ENCODE data around the gene ITPKA.

ITPKA gene

DNA sequence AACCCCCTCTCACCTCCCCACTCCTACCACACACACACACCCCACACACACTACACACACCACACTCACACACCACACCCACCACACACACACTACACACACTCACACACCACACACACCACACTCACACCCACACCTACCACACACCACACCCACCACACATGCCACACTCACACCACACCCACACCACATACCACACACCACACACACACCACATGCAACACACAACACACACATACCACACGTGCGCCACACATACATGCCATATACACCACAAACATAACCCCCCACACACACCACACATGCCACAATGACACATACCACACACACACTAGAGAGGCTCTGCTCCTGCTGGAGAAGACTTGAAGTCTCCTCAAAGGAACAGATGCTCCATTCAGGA, 5.9 kb upstream of the ITPKA start:
- no peaks in the 10 kb centered on the region for H3K9me3 ChIP-seq (ENCODE audit: control extremely low read depth in 1 of 5, control insufficient read depth in 4 of 5, insufficient read depth in 2 of 5, low read depth in 1 of 5, low read length in 4 of 5)
- ChIA-PET POLR2A (no interaction called here), CTCF (no interaction called here)
- H3K27me3 ChIP-seq (replicated peaks in 2 of 5; ENCODE audit: control insufficient read depth in 4 of 5, insufficient read depth in 5 of 5, low read length in 4 of 5) = peaks cover 2 to 32% (median 8%) of the 10 kb centered on the region in 5 experiments
- H3K4me3 ChIP-seq (ENCODE audit: control insufficient read depth in 1 of 7, extremely low read depth in 1 of 7, insufficient read depth in 4 of 7, low read depth in 2 of 7, low read length in 6 of 7) = no peak overlapping the region
- H3K4me1 ChIP-seq (ENCODE audit: control extremely low read depth in 1 of 4, control insufficient read depth in 4 of 4, insufficient read depth in 4 of 4, low read length in 3 of 4) = peaks cover 4 to 7% (median 5%) of the 10 kb centered on the region in 4 experiments
- H3K27ac ChIP-seq (ENCODE audit: insufficient read depth in 1 of 2, low read depth in 1 of 2, low read length in 2 of 2, poor library complexity in 1 of 2, severe bottlenecking in 2 of 2) = no peak overlapping the region
- H3K36me3 ChIP-seq (ENCODE audit: control insufficient read depth in 4 of 4, insufficient read depth in 4 of 4, low read length in 3 of 4) = peaks cover 0 to 5% (median 2%) of the 10 kb centered on the region in 4 experiments
- peak in 1 of 3 donors; percentile 26 for DNase-seq
- whole genome bisulfite sequencing (ENCODE audit: insufficient coverage) = 90% methylated on average over 2 of the region's 2 CpGs

DNA sequence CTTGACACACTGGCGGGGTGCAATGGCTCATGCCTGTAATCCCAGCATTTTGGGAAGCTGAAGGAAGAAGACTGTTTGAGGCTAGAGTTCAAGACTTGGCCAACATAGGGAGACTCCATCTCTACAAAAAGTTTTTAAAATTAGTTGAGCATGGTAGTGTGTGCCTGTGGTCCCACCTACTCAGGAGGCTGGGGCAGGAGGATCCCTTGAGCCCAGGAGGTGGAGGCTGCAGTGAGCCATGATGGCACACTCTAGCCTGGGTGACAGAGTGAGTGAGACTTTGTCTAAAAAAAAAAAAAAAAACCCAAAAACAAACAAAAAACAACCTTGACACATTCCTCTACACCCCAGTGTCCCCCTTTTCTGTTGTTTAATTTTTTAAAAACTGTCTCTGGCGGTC, 4.0 kb upstream of the ITPKA start:
- ChIA-PET CTCF (interaction anchor here (0.6 to 1.6 kb wide), 2 partner anchors 12 to 64 kb away, joined by 3 to 4 read pairs; no protein-coding TSS in a partner anchor), POLR2A (no interaction called here)
- no peaks in the 10 kb centered on the region for H3K36me3 ChIP-seq (ENCODE audit: control insufficient read depth in 4 of 4, insufficient read depth in 4 of 4, low read length in 3 of 4)
- 100% methylated on average over 1 of the region's 2 CpGs for WGBS (ENCODE audit: insufficient coverage)
- no peaks in the 10 kb centered on the region for H3K9me3 ChIP-seq (ENCODE audit: control extremely low read depth in 1 of 5, control insufficient read depth in 4 of 5, insufficient read depth in 2 of 5, low read depth in 1 of 5, low read length in 4 of 5)
- H3K27ac ChIP-seq (ENCODE audit: insufficient read depth in 1 of 2, low read depth in 1 of 2, low read length in 2 of 2, poor library complexity in 1 of 2, severe bottlenecking in 2 of 2) = no peak overlapping the region
- no peak for DNase-seq
- H3K4me1 ChIP-seq (ENCODE audit: control extremely low read depth in 1 of 4, control insufficient read depth in 4 of 4, insufficient read depth in 4 of 4, low read length in 3 of 4) = peaks cover 4 to 22% (median 22%) of the 10 kb centered on the region in 4 experiments
- no peak overlapping the region for H3K4me3 ChIP-seq (ENCODE audit: control insufficient read depth in 1 of 7, extremely low read depth in 1 of 7, insufficient read depth in 4 of 7, low read depth in 2 of 7, low read length in 6 of 7)
- H3K27me3 ChIP-seq (replicated peaks in 2 of 5; ENCODE audit: control insufficient read depth in 4 of 5, insufficient read depth in 5 of 5, low read length in 4 of 5) = peaks cover 2 to 48% (median 12%) of the 10 kb centered on the region in 5 experiments

DNA sequence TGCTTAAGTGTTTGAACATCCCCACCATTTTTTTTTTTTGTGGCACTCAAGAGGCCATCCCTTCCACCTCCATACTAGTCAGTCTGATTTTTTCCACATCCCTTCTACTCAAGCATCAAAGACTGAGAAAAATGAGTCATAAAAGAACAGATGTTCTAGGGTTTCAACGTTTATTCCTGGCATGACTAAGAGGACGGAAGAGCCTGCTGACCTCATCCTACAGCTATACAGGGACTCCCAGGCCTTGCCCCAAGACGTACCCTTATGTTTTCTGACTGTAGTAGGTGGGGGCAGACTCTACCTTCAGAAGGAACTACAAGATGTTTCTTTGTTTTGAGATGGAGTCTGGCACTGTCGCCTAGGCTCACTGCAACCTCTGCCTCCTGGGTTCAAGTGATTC, 3.3 kb upstream of the ITPKA start:
- Histone ChIP-seq H3K9me3 (ENCODE audit: control extremely low read depth in 1 of 5, control insufficient read depth in 4 of 5, insufficient read depth in 2 of 5, low read depth in 1 of 5, low read length in 4 of 5) (no peaks in the 10 kb centered on the region), H3K36me3 (ENCODE audit: control insufficient read depth in 4 of 4, insufficient read depth in 4 of 4, low read length in 3 of 4) (no peaks in the 10 kb centered on the region), H3K27ac (ENCODE audit: insufficient read depth in 1 of 2, low read depth in 1 of 2, low read length in 2 of 2, poor library complexity in 1 of 2, severe bottlenecking in 2 of 2) (no peak overlapping the region), H3K27me3 (replicated peaks in 2 of 5; ENCODE audit: control insufficient read depth in 4 of 5, insufficient read depth in 5 of 5, low read length in 4 of 5) (peaks cover 2 to 55% (median 16%) of the 10 kb centered on the region in 5 experiments), H3K4me3 (ENCODE audit: control insufficient read depth in 1 of 7, extremely low read depth in 1 of 7, insufficient read depth in 4 of 7, low read depth in 2 of 7, low read length in 6 of 7) (no peak overlapping the region), H3K4me1 (ENCODE audit: control extremely low read depth in 1 of 4, control insufficient read depth in 4 of 4, insufficient read depth in 4 of 4, low read length in 3 of 4) (peaks cover 4 to 29% (median 29%) of the 10 kb centered on the region in 4 experiments)
- peak in 2 of 3 donors; percentile 60 to 73 for DNase-seq
- WGBS (ENCODE audit: insufficient coverage) = 90% methylated on average over 3 of the region's 4 CpGs
- ChIA-PET POLR2A (no interaction called here), CTCF (interaction anchor here (1.6 kb wide), 1 partner anchor 11 kb away, joined by 4 read pairs; no protein-coding TSS in a partner anchor)

DNA sequence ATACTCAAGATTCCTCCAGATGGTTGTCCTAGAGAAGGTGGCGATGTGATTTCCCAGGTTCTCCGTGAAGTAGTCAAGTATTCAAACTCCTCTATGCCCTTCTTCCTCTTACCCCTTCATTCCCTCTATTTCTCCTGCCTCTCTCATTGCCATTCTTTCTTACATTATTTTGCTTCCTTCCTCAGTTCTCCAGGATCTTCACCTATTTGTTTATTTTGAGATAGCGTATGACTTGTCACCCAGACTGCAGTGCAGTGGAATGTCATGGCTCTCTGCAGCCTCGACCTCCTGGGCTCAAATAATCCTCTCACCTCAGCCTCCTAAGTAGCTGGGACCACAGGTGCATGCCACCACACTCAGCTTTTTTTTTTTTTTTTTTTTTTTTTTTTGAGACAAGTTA, 1.8 kb upstream of the ITPKA start:
- CTCF ChIA-PET = no interaction called here
- Histone ChIP-seq H3K27ac (ENCODE audit: insufficient read depth in 1 of 2, low read depth in 1 of 2, low read length in 2 of 2, poor library complexity in 1 of 2, severe bottlenecking in 2 of 2) (no peak overlapping the region), H3K27me3 (replicated peaks in 2 of 5; ENCODE audit: control insufficient read depth in 4 of 5, insufficient read depth in 5 of 5, low read length in 4 of 5) (peaks cover 7 to 70% (median 19%) of the 10 kb centered on the region in 5 experiments), H3K4me3 (ENCODE audit: control insufficient read depth in 1 of 7, extremely low read depth in 1 of 7, insufficient read depth in 4 of 7, low read depth in 2 of 7, low read length in 6 of 7) (no peak overlapping the region), H3K9me3 (ENCODE audit: control extremely low read depth in 1 of 5, control insufficient read depth in 4 of 5, insufficient read depth in 2 of 5, low read depth in 1 of 5, low read length in 4 of 5) (no peaks in the 10 kb centered on the region), H3K36me3 (ENCODE audit: control insufficient read depth in 4 of 4, insufficient read depth in 4 of 4, low read length in 3 of 4) (no peaks in the 10 kb centered on the region), H3K4me1 (ENCODE audit: control extremely low read depth in 1 of 4, control insufficient read depth in 4 of 4, insufficient read depth in 4 of 4, low read length in 3 of 4) (peaks cover 4 to 36% (median 34%) of the 10 kb centered on the region in 4 experiments)
- DNase-seq = no peak
- WGBS (ENCODE audit: insufficient coverage) = 100% methylated on average over 3 of the region's 4 CpGs
- POLR2A ChIA-PET = interaction anchor here (0.6 kb wide), 1 partner anchor 160 kb away, joined by 3 read pairs; the partner anchor contains the start of gene OIP5

DNA sequence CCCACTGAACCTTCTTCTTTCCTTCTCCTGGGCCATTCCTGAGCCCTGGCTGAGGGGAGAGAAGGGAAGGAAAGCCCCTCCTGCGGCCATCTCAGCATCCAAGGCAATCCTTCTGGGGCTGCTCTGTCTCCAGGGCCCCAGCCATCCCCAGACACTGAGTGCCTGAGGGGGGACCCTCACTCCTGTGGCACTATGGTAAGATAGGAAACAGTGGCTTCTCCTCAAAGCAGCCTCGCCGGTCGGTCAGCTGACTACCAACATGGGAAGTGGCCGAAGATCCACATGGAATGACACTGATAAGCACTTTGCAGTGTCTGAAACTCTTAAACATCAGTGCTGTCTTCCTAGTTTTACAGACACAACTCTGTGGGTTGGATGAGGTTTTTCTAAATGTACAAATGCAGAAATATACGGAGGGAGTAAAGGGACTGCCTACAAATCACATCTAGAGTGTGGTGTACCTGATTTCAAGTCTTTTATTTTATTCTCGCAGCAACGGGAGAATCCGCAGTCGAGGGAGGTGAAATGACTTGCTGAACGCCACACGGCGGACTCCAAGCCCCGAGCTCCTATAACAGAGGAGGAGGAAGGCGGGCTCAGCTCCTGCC, 973 bp upstream of the ITPKA start:
- POLR2A ChIA-PET = interaction anchor here (0.6 to 1.2 kb wide), 4 partner anchors 11 to 160 kb away, joined by 3 read pairs; partner anchors contain the start of gene OIP5
- Histone ChIP-seq H3K4me3 (ENCODE audit: control insufficient read depth in 1 of 7, extremely low read depth in 1 of 7, insufficient read depth in 4 of 7, low read depth in 2 of 7, low read length in 6 of 7) (peak overlapping the region in 6 of 7 experiments; percentile 23 to 76 (median 62)), H3K27ac (ENCODE audit: insufficient read depth in 1 of 2, low read depth in 1 of 2, low read length in 2 of 2, poor library complexity in 1 of 2, severe bottlenecking in 2 of 2) (no peak overlapping the region), H3K9me3 (ENCODE audit: control extremely low read depth in 1 of 5, control insufficient read depth in 4 of 5, insufficient read depth in 2 of 5, low read depth in 1 of 5, low read length in 4 of 5) (no peaks in the 10 kb centered on the region), H3K36me3 (ENCODE audit: control insufficient read depth in 4 of 4, insufficient read depth in 4 of 4, low read length in 3 of 4) (no peaks in the 10 kb centered on the region), H3K27me3 (replicated peaks in 2 of 5; ENCODE audit: control insufficient read depth in 4 of 5, insufficient read depth in 5 of 5, low read length in 4 of 5) (peaks cover 9 to 73% (median 24%) of the 10 kb centered on the region in 5 experiments), H3K4me1 (ENCODE audit: control extremely low read depth in 1 of 4, control insufficient read depth in 4 of 4, insufficient read depth in 4 of 4, low read length in 3 of 4) (peaks cover 4 to 36% (median 34%) of the 10 kb centered on the region in 4 experiments)
- 1% methylated on average over 14 of the region's 15 CpGs for WGBS (ENCODE audit: insufficient coverage)
- DNase-seq = peak in 2 of 3 donors; percentile 41 to 50
- CTCF ChIA-PET = interaction anchor here (0.7 to 1.0 kb wide), 5 partner anchors 8 to 92 kb away, joined by 3 to 4 read pairs (median 3); no protein-coding TSS in a partner anchor

DNA sequence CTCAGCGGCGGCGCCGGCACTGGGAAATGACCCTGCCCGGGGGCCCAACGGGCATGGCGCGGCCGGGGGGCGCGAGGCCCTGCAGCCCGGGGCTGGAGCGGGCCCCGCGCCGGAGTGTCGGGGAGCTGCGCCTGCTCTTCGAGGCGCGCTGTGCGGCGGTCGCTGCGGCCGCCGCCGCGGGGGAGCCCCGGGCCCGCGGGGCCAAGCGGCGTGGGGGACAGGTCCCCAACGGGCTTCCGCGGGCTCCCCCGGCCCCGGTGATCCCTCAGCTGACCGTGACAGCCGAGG, 172 bp downstream of the ITPKA start:
- no peak for DNase-seq
- H3K4me3 ChIP-seq (ENCODE audit: control insufficient read depth in 1 of 7, extremely low read depth in 1 of 7, insufficient read depth in 4 of 7, low read depth in 2 of 7, low read length in 6 of 7) = peak overlapping the region; percentile 10 to 76 (median 56)
- no peaks in the 10 kb centered on the region for H3K9me3 ChIP-seq (ENCODE audit: control extremely low read depth in 1 of 5, control insufficient read depth in 4 of 5, insufficient read depth in 2 of 5, low read depth in 1 of 5, low read length in 4 of 5)
- ChIA-PET POLR2A (interaction anchor here (1.2 kb wide), 1 partner anchor 17 kb away, joined by 3 read pairs; no protein-coding TSS in a partner anchor), CTCF (no interaction called here)
- peaks cover 9 to 84% (median 25%) of the 10 kb centered on the region in 5 experiments for H3K27me3 ChIP-seq (replicated peaks in 2 of 5; ENCODE audit: control insufficient read depth in 4 of 5, insufficient read depth in 5 of 5, low read length in 4 of 5)
- H3K36me3 ChIP-seq (ENCODE audit: control insufficient read depth in 4 of 4, insufficient read depth in 4 of 4, low read length in 3 of 4) = no peaks in the 10 kb centered on the region
- WGBS (ENCODE audit: insufficient coverage) = 0% methylated on average over 41 of the region's 41 CpGs
- H3K4me1 ChIP-seq (ENCODE audit: control extremely low read depth in 1 of 4, control insufficient read depth in 4 of 4, insufficient read depth in 4 of 4, low read length in 3 of 4) = peaks cover 4 to 36% (median 34%) of the 10 kb centered on the region in 4 experiments
- no peak overlapping the region for H3K27ac ChIP-seq (ENCODE audit: insufficient read depth in 1 of 2, low read depth in 1 of 2, low read length in 2 of 2, poor library complexity in 1 of 2, severe bottlenecking in 2 of 2)

DNA sequence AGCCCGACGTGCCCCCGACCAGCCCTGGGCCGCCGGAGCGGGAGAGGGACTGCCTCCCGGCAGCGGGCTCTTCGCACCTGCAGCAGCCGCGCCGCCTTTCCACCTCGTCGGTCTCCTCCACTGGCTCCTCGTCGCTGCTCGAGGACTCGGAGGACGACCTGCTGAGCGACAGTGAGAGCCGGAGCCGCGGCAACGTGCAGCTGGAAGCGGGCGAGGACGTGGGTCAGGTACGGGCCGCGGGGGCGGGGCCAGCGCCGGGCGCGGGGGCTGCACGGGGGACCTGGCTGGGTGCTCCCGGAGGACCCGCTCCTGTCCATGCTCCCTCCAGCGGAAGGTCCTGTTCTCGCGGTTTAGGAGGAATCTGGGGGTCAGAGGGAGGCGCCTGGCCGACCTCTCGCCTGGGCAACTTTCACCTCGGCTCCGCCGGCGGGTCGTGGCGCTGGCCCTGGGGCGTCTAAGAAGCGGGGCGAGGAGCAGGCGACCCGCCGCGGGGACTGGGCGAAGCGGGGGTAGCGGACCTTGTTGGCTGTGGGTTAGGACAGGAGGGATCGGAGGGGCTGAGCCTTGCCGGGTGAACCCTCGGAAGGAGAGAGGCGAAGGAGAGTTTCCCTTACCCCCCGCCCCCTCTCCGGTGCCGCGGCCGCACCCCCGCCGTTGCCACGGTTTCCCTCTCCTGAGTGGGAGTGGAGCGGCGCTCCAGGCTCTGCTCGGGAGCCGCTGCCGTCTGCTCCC, 682 bp downstream of the ITPKA start:
- H3K4me1 ChIP-seq (ENCODE audit: control extremely low read depth in 1 of 4, control insufficient read depth in 4 of 4, insufficient read depth in 4 of 4, low read length in 3 of 4) = peaks cover 4 to 36% (median 34%) of the 10 kb centered on the region in 4 experiments
- H3K36me3 ChIP-seq (ENCODE audit: control insufficient read depth in 4 of 4, insufficient read depth in 4 of 4, low read length in 3 of 4) = no peaks in the 10 kb centered on the region
- POLR2A ChIA-PET = no interaction called here
- DNase-seq = peak in 1 of 3 donors; percentile 42
- no peaks in the 10 kb centered on the region for H3K9me3 ChIP-seq (ENCODE audit: control extremely low read depth in 1 of 5, control insufficient read depth in 4 of 5, insufficient read depth in 2 of 5, low read depth in 1 of 5, low read length in 4 of 5)
- no peak overlapping the region for H3K27ac ChIP-seq (ENCODE audit: insufficient read depth in 1 of 2, low read depth in 1 of 2, low read length in 2 of 2, poor library complexity in 1 of 2, severe bottlenecking in 2 of 2)
- CTCF ChIA-PET = no interaction called here
- H3K27me3 ChIP-seq (replicated peaks in 2 of 5; ENCODE audit: control insufficient read depth in 4 of 5, insufficient read depth in 5 of 5, low read length in 4 of 5) = peaks cover 12 to 89% (median 27%) of the 10 kb centered on the region in 5 experiments
- H3K4me3 ChIP-seq (ENCODE audit: control insufficient read depth in 1 of 7, extremely low read depth in 1 of 7, insufficient read depth in 4 of 7, low read depth in 2 of 7, low read length in 6 of 7) = peak overlapping the region; percentile 20 to 76 (median 56)
- under 1% methylated on average over 52 of the region's 77 CpGs for WGBS (ENCODE audit: insufficient coverage)

All from common myeloid progenitor, CD34-positive (primary cell).